Measurements from ENCODE around the gene GNG10.
"Not testable (repeated sequence)": the region's sequence is repeated elsewhere in the genome, so short reads cannot be mapped to it uniquely, and the experiment has no call there.

The GNG10 gene

DNA sequence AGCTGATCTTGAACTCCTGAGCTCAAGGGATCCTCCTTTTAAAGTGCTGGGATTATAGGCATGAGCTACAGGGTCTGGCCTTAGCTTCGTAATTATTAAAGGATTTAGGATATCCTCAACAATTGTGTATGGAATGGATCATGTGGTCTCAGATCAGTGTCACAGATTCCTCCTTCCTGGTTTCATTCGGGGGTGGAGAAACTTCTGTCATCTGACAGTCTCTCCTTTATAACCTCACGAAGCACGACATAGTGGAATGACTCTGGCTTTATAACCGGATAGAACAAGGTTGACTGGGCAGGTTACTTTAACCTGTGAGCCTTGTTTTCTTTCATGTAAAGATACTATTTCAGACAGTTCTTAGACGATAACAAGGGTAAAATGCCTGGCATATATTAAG, 4.4 kb upstream of the GNG10 start:
- no peak for DNase-seq

DNA sequence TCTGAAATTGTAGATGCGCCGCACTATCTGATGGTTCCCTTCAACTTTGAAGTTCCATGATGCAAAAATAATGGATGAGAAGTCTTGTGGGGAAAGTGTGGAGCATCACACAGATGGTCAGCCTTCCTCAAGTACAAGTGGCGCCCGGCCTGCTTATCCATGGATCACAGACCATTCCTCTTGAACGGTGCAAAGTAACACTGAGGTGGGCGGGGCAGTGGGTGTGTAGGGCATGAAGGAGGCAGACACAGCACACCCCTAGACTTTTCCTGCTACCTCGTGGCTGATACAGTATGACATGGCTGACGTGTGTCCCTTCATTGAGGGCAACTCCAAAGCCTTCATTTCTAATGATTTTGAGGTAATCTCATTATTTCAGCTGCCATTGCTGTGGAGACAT, 2.5 kb upstream of the GNG10 start:
- no peak for DNase-seq

DNA sequence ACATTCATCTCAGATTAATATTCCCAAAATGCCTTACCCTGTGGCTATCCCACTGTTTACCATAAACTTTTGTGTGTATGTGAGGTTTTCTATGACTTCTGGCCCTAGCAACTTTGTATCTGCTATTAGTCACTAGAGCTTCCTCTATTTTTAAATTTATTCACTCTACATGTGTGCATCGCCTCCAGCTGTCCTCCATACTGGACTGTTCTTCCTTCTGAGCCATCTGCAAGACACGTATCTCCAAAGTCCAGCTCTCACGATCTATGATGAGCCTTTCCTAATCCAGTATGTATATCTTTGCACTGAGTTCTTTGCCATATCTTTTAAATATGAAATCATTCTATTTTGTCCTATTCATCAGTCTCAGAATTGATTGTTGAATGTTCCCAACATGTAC, 1.7 kb upstream of the GNG10 start:
- no peak for DNase-seq

DNA sequence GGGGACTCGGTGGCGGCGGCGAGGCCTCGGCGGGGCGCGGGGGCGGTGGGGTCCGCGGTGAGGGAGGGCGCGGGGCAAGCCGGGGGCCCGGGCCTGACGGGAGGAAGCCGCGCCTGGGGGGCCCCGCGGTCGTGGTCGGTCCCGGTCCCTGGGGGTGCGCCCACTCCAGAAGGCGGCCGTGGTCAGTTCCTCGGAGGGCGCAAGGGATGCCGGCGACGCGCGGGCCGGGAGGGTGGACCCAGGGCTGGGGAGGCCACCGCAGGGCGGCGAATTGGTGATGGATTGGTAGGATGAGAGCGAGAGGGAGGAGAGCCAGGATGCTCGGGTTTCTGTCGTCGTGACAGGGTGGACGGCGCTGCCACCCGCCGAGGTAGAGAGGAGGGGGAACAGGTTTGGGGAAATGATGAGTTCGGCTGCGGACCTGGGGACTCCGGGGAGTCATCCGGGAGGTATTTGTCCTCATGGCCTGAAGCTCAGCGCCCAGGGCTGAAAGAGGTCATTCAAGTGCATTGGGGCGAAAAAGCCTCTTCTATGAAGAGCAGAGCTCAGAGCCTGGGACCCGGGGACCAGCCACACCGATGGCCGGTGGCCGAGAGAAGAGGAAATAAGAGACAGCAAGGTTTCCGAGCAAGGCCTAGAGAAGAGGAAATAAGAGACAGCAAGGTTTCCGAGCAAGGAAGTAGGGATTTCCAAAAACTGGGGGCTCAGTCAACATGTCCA, 557 bp downstream of the GNG10 start:
- DNase-seq = no peak

DNA sequence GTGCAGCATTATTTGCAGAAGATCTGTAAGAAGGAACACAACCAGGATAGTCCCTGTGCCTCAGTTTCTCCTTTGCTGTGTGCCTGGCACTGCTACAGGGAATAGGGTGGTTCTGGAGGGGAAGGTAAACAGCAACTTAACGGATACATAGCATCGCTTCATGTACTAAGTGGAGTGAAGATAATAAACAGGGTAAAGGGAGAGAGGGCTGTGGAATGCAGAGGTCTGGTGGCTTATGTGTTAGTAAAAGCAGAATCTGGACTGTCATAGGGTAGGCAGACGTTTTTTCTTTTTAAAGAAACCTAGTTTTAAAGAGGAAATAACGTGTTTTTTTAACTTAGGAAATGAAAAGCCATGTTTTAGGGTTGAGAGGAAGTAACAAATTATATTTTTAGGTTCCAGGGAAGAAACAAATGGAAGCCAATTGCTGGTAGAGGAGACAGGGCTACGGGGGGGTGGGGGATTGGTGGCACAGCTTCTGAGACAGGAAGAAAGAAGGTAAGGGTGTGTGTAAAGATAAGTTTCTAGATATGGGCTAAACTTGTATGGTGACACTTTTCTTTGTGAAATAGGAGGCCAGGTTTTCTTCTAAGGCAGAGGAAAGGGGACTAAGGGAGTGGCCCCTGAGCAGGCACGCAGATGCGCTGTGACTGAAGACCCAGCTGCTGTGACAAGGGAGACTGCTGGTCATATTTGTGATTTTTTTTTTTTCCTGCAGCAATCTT, 1.3 kb downstream of the GNG10 start:
- no peak for DNase-seq

DNA sequence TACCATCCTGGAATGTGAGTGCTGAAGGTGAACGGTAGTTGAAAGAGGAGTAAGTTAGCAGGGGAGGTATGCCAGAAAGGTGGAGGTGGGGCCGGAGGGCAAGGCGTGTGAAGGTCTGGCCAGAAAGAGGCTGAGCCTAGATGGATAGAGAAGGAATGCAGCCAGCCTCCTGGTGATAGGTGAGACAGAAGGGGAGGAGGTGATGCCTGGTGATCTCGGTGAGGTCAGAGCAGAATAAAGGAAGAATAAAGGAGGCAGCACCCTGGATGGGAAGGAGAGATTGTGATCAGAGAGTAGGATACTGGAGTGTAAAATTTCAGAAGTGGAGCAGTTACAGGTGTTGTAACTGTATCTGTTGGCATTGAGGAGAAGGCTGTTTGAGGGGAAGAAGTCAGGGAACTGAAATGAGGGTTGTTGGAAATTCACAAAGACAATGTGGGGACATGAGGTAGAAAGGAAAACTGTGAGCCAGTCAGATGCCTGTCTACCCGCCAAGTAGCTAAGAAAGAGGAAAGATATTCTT, 2.0 kb downstream of the GNG10 start:
- DNase-seq = no peak

DNA sequence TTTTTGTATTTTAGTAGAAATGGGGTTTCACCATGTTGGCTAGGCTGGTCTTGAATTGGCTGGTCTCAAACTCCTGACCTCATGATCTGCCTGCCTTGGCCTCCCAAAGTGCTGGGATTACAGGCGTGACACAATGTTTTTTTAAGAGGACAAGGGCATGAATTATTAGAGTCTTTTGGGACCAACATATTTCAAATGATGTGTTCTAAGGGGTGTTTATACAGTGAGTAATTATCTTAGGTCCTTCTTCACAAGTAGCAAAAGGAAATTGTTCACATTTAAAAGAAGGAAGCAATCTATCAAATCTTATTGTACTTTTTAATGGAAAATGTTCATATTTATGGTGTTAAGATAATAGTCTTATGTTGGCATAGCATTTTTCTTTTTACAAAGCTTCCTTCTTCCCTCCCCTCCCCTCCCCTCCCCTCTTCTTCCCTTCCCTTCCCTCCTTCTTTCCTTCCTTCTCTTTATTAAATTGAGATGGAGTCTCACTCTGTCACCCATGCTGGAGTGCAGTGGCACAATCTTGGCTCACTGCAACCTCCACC, 6.7 kb downstream of the GNG10 start:
- no peak for DNase-seq

DNA sequence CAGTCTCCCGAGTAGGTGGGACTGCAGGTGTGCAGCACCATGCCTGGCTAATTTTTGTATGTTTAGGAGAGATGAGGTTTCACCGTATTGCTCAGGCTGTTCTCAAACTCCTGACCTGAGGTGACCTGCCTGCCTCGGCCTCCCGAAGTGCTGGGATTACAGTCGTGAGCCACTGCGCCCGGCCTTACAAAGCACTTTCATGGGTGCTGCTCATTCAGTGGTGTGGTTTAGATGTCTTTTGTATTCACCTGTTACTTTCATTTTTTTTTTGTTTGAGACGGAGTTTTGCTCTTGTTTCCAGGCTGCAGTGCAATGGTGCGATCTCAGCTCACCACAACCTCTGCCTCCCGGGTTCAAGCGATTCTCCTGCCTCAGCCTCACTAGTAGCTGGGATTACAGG, 7.2 kb downstream of the GNG10 start:
- DNase-seq = not testable (repeated sequence)

DNA sequence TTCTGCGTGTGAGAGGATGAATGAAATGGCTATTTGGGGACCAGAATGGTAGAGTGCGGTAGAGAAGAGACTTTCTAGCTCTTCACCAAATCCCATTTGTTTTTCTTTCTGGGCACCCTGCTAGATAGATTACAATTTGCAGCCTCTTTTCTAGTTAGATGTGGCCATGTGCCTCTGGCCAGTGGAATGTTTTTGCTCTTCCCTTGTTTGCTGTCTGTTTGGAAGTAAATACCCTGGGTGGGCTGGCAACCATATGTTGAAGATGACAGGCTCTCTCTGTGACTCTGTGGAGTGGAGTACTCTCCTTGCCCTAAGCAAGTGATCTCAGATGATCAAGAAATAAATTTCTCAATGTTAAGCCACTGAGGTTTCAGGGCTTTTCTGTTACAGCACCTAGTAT, 12.9 kb downstream of the GNG10 start:
- DNase-seq = no peak

DNA sequence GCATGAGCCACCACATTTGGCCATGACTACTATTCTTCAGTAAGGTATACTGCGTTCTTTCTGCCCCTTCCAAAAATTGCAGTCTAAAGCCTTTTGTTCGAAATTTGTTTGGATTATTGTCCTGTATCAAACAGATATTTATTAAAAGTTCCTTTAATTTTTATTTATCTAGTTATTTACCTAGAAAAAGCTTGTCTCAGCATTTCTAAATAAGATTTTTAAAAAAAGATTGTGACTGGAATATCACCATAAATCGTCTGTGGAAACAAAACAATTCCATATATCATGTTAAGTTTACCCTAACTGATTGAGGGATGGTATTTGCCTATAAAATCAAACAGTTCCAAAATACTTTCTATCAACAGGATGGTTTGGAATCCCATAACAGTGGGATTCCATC, 14.7 kb downstream of the GNG10 start:
- DNase-seq = no peak

DNA sequence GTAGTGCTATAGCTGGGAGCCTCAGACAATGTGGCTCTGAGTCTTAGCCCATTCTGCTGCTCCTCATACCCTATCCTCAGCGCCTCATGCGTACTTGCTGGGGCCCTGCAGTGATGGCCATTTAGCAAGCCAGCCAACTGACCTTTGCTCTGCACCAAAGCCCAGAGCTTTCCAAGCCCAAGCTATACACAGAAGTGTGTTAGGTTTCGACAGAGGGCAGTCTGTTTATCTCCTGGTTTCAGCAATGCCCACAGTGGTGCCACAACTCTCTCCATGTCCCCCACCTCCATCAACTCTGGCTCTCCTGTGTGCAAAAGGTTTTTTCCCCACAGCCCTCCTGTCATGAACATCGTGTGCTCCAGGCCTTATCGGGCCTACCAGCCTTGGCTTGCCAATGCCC, 16.9 kb downstream of the GNG10 start:
- no peak for DNase-seq

DNA sequence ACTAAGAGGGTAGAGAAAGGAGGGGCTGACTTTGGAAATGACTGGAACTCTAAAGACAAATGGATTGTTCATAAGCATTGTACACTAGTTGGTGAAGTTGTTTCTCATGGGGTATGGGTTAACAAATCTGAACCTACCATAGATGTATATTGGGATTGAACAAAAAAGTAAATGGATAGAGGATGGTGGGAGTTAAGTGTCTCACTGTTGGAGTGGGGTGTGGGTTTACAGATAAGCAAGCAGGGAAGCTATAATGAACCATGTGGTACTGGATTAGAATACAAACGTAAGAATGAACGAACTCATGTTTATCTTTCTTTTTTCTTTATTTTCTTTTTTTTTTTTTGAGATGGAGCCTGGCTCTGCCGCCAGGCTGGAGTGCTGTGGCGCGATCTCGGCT, 17.8 kb downstream of the GNG10 start:
- no peak for DNase-seq

DNA sequence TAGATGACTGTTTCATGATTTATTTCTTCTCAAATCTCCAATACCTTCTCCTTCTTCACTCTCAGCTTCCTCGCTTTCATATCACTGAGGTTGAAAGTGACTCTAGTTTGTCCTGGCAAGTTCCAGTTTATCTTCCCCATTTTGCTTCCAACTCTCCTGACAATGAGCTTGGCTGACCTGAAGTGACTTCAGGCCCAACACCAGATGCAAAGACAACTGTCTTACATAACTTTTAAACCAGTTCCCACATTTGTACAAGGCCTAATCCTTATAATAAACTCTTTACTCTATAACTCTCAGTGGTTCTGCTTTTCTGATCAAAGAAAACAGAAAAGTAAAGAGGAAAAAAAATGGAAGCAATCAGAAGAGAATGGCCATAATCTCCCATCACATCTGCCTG, 22.0 kb downstream of the GNG10 start:
- no peak for DNase-seq

DNA sequence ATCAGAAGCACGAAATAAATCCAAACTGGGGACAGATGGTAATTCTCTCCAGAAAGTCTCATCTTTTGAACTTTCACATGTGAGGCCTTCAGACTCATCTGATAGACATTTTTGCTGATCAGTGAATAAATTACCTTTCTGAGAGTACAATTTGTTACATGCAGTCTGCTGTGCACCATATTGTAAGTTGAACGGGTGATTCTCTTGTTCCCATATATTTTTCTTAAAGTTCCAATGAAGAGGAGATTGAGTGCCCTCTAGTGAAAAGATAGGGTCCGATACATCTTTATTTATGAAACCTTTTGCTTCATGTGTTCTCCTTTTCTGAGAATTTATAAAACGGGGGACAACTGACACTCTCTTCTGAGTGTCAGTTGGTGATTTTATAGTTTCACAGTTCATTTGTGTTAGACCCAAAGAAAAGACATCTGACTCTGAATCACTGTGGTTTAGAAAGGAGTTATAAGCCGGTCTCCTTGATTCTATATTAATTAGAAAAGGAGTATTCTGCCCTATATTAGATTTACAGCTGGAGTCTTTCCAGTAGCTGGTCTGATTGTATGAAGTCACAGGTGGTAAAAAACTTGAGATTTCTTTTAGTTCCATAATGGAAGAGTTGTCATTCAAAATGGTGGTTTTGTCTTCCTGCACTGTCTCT, 30.4 kb downstream of the GNG10 start:
- DNase-seq = peak; percentile 16

DNA sequence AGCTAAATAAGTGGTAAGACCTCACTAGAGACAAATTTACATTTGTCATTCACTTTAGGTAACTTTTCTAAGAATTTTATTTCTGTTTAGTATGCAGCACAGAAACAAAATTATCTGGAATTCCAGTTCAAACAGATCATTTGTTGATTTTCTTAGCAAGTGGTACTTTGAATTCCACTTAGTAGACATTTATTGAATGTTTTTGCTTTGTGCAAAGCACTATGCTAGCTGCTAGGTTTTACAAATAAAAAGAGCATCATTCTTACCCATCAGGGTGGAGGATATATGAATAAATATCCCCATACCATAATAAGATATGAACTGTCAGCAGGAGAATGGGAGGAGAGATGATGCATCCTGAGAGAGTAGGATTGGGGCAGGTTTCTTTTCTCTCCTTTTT, 35.4 kb downstream of the GNG10 start:
- no peak for DNase-seq

DNA sequence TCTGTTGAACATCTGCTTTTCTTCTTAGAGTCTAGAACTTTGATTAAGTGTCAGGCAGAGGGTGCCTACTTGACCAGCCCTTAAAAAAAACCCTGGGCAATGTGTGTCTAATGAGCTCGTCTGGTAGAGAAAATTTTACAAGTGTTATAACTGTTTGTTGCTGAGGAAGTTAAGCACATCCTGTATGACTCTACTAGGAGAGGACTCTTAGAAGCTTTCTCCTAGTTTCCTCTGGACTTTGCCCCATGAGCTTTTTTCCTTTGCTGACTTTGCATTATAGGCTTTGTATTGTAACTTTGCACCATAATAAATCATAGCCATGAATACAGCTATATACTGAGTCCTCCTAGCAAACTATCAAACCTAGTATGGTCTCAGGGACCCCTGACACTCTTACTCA, 39.4 kb downstream of the GNG10 start:
- no peak for DNase-seq

DNA sequence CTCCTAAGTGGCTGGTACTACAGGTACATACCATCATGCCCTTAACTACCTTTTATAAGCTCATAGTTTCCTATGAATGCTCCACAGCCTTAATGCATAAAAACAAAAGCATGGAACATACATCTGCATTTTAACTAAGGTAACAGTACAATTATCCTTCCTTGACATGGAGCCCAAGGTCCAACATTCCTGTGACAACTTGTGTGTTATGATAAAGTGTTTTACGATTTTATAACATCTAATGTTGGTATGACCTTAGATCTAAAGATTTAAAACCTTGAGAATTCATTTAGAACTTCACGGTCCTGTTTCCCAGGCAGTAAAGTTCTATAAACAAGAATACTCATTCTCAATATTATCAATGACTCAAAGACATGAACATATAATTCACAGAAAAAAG, 43.1 kb downstream of the GNG10 start:
- DNase-seq = no peak

DNA sequence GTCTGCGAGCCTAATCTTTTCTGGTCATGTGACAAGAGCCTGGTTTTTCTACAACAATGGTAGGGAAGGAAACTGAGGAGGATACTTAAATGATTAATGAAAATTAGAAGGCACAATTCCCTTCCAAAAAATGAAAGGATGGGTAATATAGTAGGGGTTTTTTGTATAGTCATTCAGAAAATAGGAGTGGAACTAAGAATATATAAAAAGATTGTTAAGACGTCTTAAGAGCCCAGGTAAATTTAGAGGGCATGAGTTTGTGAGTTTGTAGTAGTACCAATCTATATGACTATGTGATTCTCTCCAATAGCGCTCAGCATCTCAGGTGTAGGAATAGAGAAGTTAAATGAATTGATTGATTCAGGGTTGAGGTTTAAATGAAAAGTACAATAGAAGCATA, 50.1 kb downstream of the GNG10 start:
- DNase-seq = no peak

DNA sequence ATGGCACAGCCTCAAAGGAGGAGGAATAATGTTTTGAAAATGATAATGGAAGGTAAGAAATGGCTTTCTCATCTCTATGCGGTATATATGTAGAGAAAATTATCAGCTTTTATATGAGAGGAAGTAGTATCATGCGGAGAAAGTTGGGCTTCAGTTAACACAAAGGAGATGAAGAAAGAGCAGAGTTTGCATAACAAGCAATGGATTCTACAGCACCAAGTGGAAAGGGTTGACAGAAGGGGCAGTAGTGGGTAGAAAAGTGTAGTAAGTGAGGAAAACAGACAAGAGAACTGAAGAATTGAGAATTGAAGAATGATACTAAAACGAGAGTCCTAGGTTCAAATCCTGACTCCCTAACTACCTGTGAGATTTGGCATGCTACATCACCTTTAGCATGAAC, 51.0 kb downstream of the GNG10 start:
- no peak for DNase-seq

DNA sequence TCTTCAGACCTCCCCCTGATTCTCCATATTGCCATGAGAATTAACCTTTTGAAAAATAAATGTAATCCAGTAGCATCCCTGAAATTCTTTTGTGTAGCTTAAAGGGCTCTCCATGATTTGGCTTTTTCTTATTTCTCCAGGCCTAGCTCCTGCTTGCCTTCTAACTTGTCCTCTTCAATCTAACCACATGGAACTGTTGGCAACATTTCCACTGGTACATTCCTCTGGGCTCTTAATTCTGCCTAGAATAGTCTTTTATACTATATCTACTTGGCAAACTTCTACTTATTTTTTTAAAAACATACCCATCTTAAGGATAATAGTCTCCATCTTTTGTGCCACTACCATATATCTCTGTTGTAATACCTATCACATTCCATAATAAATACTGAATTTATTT, 54.1 kb downstream of the GNG10 start:
- no peak for DNase-seq

DNA sequence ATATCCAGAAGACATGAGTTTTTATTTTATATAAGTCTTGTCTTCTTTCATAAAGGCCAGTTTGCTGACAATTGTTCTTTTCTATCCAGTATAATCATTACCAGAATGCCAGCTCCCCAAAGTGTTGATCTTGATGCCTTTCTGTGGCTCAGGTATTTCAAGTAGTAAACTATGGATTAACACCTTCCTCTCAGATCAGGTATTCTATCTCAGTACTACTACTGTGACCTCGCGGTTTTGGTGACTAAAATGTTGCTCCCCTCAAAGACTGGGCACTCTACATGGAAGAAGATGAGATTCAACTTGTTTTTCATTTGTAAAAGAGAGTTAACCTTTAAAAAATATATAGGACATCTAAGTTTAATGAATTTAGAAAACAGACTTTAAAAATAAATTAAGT, 58.1 kb downstream of the GNG10 start:
- no peak for DNase-seq
